Measurements from ENCODE around the gene IGF2BP1.
"Not testable (repeated sequence)": the region's sequence is repeated elsewhere in the genome, so short reads cannot be mapped to it uniquely, and the experiment has no call there.

The IGF2BP1 gene

DNA sequence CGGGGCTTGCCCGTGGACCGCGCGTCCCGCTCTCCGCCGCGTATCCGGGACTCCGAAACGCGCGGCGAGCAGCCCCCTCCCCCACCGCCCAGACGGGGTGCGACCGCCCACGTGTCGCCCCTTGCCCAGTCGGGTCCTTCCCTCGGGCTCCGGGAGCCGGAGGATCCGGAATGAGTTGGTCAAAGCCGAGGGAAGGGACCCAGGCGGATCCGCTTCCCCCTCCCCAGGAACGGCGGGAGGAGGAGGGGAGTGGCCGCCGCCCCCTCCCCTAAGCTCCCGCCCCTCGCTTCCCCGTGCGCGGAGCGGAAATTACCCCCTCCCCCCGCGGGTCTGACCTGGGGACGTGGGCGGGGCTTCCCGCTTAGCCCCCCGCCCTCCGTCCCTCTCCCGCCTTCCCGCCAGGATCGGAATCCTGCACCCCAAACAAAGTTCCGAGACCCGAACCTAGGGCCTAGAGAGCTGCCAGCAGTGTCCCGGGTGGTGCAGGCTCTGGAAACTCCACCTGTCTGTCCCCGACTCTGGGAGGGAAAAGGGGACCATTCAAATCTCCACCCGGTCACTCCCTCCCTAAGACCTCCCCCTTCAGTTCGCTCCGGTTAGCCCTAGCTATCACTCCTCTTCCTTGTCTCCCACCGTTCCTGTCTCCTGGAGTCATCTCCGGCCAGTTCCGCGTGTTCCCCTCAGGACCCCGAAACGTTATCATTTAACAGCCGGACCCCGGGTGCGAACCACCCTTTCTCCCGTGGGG is 1.0 kb upstream of the IGF2BP1 start:
- DNase-seq (ENCODE audit: low spot score), result no peak

DNA sequence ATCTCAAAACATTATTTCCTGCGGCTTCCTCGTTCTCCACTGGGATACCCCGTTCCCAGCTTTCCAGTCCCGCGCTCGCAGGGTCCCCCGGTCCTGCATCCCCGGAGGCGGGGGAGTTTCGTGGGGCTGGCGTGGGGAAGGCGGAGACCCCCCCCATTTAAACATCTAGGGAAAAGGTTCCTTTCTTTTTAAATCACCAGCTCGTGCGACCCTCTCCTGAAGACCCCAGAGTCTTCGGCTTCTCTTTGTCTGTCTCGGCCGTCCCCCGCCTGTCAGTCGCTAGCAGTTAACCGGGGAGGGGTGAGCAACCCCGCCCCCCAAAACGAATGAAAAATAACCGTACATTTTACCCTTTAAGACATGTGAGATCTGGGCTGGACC is 473 bp upstream of the IGF2BP1 start:
- no peak for DNase-seq (ENCODE audit: low spot score)

DNA sequence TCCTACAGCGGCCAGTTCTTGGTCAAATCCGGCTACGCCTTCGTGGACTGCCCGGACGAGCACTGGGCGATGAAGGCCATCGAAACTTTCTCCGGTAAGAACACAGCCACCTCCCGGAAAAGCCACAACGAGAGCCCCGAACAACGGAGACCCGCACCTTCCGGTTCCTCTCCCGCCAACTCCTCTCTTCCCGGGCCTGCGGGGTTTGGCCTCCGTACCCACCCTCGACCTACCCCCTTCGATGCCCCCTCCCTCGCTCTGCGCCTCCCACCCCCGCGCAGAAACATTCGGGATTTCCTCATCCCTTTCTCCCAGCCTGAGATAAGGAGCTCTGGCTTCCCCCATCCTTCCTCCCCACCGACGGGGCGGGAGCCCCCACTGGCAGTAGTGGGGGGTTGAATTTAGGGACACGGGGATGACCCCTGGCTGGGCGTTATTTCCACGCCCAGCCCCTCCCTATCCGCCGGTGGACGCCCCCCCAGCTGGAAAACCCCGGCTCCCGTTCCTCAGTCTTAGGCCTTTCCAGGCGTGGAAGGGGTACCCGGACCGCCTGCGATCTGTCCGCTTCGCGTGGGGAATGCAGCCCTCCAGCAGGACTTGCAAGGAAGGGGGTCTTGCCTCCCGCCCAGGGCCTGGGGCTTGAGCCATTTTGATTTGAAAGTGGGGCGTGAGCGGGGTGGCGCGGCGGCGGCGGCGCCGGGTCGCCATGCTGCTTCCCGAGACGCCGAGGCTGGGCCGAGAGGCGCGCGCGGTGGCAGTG is 822 bp downstream of the IGF2BP1 start:
- no peak for DNase-seq (ENCODE audit: low spot score)

DNA sequence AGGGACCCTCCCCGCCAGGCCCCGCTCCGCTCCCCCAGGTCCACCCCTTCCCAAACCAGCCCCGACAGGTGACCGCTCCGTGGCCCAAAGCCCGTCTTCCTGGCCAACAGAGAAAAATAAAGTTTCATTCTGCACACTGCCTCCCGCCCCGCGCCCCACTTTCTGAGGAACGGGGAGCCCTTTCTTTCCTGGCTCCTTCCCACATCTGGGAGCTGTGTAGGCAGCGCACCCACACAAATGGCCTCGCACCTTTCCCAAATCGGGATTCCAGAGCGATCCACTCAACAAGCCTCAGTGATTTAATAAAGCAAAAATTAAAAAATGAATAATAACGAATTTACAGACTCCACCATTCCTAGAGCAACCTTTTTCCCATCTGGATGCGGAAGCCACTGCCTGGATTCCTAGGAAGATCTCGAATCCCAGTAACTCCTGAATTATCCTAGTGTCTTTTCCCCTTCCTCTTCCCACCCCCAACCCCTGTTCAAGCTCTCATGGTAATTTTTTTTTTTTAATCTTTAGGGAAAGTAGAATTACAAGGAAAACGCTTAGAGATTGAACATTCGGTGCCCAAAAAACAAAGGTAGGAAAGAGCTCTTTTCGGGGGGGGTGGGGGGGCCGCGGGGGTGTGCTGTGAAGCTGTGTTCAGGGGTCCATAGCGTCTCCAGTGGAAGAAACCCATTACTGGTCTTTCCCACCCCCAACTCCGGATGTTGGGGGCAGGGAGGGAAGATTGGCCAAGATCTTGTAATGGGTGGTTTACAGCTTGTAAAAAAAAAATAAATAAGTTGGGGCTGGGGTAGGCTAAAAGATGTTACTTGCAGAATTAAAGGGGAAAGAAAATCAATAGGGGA is 1.6 kb downstream of the IGF2BP1 start:
- DNase-seq (ENCODE audit: low spot score), result no peak

DNA sequence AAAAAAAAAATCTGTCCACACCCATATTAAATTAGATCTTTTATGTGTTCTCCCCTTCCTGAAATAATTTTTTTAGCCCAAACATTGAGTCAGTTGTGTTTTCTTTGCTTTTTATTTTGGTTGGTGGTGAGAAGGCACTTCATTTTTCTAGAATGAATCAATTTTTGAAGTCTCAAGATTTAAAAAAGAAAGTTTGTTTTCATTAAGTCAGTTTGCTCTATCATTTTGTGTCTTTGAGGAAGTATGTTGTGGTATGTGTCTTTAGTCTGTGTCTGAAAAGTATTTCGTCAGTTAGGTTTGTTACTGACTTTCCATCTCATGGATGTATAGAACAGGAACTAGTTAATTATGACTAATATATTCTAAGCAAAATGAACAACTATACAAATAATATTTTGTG is 3.8 kb downstream of the IGF2BP1 start:
- DNase-seq (ENCODE audit: low spot score), result no peak

DNA sequence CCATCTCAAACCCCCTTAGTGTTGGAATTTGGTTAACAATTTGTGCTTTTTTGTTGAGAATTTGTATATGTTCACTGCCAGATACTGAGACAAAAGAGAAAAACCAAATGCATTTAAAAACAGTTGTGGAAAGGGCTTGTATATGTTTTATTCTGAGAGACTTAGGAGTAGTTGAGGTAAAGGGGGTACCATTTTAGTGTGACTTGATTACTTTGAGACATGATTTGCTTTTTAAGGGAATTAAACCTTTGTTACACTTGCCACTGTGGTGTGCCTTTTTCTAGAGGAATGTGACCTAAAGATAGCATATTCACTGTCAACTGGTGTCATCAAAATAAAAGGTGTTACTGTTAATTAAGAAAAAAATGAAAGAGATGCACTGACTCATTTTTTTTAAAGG is 4.5 kb downstream of the IGF2BP1 start:
- DNase-seq (ENCODE audit: low spot score), result no peak

DNA sequence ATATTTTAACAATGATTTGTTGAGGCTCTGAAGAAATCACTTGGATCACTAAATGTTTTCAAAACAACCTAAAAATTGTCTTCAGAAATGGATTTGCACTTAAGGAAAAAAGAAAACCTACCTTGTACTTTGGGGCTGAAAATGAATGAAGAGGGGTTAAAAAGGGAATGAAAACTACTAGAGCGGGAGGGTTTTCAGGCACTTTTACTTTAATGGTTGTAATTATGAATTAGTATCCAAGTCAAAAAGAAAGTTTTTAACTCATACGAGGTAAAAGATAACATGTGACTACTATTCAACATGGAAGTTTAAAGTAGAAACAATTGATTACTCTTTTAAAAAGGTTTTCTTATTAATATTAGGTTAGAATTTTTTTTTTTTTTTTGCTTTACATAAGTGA is 5.1 kb downstream of the IGF2BP1 start:
- no peak for DNase-seq (ENCODE audit: low spot score)

DNA sequence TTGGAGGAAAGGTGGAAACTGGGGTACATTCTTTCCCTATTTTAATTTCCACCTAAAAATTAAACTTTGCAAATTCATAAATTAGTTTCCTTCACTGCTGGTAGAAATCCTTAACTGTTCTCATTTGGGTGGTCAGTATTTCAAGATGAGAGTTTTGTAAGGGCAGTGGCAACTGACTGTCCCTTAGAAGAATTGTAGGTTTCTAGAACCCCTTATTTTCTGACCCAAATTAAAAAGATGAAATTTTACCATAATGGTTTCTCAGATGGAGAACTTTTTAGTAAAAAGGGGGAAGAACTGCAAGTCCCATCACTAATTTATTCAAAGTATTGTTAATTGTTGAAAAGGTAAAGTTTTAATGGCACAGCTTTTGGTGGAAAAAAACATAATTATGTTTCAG is 5.6 kb downstream of the IGF2BP1 start:
- DNase-seq (ENCODE audit: low spot score), result no peak

DNA sequence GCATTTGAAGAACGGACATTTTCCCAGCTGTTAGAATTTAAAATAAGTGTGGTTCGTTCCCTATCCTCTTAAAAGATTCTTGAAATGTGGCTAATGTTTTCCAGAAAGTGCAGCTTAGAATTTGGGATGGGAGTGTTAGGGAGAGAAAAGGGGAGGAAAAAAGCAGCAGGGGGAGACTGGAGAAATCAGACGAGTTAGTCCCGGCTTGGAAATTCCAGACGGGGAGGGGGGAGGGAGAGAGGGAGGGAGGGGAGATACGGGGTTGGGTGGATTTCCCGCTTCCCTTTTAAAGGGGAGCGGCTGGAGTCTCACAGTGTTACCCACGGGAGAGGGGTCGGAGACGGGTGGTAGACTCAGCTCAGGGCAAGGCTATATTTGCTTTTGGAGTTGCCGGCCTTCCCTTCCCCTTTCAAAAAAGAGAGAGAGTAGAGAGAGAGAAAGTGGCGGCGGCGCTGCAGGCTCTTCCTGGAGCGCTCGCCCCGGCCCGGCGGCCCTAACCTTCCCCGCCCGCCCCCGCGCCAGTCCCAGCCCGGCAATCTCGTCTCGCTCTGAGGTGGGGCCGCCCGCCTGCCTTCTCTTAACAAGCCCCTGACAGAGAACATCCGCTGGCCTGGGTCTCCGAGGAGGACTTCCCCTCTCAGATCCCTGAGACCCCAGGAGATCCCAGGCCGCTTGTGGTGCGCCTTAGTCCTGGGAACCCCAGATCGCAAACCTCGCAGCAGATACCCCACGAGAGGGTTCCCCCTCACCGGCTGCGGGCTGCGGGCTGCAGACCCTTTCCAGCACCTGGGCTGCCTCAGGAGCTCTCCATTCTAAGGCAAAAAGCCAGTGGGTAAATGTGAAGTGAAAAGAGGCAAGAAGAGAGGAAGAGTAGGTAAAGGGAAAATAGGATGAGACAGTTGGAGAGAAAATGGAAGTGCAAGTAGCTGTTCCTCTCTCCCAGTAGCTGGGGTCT is 6.6 kb downstream of the IGF2BP1 start:
- no peak for DNase-seq (ENCODE audit: low spot score)

DNA sequence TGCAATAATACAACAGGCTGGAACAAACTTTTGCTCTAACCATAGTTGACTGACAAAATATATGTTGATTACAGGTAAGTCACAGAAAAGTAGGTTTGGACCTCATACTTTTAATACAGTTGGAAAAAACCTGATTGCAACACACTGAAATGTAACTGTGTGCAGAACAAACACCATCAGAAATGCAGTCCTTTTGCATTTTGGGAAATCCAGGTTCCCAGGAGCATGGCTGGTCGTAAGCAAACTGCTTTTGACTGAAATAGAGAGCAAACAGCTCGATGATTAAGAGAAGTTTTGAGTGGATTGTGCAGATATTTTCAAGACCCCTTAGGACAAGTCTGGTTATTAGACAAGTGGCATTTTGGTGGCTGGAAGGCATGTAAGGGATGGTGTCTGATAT is 8.0 kb downstream of the IGF2BP1 start:
- DNase-seq (ENCODE audit: low spot score), result no peak

DNA sequence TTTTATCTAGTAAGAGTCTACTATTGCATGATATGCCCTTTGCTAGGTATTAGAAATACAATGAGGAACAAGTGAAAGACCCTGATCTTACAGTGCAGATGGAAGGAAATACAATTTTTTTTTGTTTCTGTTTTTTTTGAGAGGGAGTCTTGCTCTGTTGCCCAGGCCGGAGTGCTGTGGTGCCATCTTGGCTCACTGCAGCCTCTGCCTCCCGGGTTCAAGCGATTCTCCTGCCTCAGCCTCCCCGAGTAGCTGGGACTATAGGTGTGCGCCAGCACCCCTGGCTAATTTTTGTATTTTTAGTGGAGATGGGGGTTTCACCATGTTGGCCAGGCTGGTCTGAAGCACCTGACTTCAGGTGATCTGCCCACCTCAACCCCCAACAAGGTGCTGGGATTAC is 11.7 kb downstream of the IGF2BP1 start:
- not testable (repeated sequence) for DNase-seq (ENCODE audit: low spot score)

DNA sequence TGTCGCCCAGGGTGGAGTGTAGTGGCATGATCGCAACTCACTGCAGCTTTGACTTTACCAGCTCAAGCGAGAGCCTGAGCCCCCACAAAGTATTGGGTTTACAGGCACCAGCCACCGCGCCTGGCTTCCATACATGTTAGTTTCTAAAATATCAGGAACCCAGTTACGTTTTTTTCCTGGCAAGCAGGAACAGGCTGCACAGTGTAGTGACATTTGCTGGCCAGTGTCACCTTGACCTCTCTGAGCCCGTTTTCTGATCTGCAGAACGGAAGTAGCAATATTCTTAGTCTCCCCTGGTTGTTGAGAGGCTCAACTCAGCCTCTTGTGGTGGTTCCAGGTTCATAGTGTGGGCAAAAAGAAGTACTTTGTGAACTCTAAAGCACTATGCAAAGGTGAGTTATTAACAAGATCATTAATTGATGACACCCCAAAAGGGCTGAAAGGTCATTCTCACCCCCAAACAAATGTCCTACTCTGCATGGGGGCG is 15.6 kb downstream of the IGF2BP1 start:
- no peak for DNase-seq (ENCODE audit: low spot score)

DNA sequence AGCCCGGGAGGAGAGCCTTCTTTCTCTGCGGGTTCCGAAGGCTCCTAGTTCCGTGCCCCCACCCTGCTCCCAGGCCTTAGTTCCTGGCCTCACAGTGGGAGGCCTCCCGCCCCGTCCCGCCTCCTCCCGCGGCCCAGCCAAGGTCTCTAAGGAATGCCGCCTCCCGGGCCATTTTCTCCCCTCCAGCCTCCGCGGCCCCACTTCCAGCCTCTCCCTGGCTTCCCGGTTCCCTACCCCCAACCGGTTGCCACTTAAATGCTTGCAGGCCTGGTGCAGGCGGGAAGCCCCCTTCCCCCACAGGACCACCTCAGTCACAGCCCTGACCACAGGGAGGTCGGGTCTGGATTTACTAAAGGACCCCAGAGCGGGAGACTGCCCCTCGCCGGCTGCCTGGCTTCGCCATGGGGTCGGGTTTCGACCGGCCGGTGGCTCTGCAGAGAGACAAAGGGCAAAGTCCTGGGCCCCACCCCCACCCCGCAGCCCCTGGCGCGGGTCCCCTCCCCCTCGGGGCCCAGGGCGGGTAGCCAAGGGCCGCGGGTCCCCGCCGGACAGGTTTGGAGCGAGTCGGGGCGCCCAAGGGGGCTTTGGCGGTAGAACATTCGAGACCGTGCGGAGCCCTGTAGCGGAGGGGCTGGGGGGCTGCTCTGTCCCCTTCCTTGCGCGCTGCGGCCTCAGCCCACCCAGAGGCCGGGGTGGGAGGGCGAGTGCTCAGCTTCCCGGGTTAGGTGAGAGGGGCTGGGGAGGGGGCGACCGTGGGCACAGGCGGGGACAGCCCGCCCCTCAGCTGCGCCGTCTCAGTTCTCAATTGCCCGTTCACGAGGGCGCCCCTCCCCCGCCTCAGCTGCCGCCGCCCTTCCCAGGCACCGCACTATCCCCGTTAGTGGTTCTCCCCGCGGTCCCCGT is 16.4 kb downstream of the IGF2BP1 start:
- DNase-seq (ENCODE audit: low spot score), result no peak

DNA sequence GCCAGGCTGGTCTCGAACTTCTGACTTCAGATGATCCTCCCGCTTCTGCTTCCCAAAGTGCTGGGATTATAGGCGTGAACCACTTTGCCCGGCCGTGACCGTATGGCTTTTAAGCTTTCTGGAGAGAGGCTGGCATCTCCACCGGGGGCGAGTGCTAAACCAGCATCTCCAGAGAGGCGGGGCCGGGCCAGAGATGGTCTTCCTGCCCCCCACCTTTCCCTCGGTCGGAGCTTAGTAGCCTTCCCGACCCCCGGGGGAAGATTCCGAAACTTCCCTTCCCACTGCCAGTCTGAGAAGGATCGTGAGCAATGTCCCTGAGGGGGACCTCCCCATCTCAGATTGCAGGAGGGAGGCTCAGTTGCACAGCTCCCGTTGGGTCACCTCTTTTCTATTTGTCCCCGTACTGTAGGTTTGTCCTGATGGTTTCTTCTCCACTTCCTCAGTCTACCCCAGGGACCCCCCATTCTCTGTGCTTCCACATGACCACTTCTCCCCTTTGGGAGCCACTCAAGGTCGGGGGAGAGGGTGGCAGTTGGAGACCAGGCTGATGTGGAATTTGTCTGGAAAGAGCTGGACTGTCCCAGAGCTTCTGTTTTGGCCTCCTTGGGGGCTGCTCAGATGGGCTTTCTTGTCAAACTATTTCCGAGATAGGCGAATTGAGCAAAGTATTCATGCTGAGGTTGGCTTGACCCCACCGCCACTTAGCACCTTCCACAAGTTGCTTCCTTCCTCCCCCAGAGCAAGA is 18.2 kb downstream of the IGF2BP1 start:
- DNase-seq (ENCODE audit: low spot score), result no peak

DNA sequence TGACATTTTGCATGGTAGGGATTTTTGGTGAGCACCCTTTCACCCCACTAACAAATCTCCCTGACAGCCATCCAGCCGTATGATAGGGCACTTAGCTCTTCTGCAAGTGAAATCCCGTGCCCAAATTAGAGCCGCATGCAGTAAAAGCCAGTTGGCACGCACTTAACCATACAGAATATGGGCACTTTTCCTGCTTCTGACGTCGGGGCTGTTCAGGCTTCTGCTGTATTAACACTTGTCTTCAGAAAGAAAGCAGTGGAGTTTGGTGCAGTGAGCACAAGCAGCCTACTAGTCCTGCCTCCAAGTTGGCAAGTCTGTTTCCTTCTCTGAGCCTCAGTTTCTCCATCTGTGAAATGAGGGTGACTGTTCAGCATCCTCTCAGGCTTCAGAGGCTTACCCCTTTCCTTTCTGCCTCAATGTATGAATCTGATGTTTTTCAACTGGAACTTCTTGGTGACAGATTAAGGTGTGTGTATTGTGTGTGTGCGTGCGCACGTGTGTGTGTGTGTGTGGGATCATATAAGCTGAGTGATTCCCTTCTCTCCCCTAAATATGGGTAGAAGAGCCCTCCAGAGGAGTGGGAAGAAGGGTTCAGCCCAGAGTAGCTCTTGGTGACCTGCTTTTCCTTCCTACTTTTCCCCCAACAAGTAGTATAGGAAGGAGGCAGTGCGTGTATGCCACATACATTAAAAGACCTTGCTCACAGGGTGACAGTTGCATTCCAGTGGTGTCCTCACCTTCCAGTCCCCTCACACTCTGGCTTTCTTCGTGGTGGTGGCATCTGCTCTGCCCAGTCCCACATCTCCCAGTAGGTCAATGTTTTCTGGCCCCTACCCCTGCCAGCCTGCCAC is 19.0 kb downstream of the IGF2BP1 start:
- DNase-seq (ENCODE audit: low spot score), result no peak

DNA sequence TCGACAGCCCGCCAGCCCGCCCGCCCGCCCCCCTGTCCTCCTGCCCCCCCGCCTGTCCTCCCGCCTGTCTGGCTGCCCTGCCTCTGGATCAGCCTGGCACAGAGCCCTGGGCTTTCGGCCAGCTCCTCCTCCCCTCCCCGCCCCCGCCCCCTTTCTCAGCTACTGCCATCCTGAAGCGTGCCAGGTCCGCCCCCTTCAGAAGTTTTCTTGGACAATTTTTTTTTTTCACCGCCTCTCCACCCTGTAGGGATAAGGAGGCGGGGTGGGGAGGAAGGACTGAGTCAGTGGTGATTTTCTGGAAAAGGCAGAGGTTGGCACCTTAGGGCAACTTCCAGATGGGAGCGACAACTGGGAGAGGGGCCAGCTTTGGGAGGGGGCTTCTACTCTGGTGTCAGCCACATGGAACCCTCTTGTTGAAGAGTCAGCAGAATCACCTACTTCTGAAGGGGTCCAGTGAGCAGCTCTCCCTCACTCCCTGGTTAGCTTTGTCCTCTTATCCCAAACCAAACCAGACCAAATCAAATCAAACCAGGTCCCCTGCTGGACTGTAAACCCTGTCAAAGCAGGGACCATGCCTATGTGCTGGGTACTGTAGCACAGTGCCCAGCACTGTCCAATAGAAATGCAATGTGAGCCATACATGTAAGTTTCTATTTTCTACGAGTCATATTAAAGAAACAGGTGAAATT is 19.7 kb downstream of the IGF2BP1 start:
- DNase-seq (ENCODE audit: low spot score), result no peak

DNA sequence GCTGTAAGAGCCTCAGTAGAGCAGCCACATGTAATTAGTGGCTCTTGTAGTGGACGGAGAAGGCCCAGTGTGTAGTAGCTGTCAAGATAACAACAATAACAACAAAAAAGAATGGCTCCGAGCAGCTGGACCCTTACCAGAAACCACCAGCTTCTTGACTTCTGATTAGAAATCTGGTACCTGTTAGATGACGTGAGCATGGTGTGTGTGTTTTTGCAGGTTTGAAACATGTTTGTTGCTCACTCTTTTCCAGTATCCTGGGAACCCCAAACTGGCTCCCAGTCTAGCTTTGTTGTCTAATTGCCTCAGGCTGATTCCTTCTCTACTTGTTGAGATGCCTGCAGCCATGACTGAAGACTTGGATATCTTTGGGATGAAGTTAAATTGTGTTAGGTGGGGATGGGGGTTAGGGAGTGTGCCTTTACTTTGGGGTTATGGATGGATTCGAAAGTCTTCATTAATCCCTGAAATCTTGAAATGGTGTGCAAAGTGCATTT is 21.0 kb downstream of the IGF2BP1 start:
- no peak for DNase-seq (ENCODE audit: low spot score)

DNA sequence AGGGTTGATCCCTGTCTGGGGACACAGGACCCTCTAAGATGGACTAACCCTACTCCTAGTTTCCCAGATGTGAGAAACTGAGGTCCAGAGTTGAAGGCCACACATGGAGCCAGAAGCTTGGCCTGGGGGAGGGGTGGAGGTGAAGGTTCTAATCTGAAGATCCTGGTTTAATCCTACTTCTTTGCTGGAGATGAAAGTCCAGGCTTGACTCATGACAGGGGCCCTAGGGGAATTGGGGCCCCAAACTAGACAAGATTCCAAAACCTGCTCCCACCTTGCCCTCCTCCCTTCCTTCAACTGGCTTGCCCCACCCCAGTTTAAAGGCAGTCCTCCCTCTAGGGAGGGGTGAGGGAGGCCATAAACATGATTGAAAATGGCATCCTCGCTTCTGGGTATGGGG is 21.6 kb downstream of the IGF2BP1 start:
- no peak for DNase-seq (ENCODE audit: low spot score)

All from kidney capillary endothelial cell (primary cell).